GM12872 (cell line): ENCODE results near the gene TSTD1.
A peak's percentile ranks its signal among the peaks of the same experiment; 100 is the strongest.

Experiments used
- TF ChIP-seq, protein P1 (sequence below): IDR thresholded peaks from 3 replicates; pipeline ENCODE4 v1.5.1; 2011; ENCODE audit warnings: low read depth, mild to moderate bottlenecking, low read length, moderate library complexity; ENCODE audit not compliant: insufficient read depth

Gene TSTD1

DNA sequence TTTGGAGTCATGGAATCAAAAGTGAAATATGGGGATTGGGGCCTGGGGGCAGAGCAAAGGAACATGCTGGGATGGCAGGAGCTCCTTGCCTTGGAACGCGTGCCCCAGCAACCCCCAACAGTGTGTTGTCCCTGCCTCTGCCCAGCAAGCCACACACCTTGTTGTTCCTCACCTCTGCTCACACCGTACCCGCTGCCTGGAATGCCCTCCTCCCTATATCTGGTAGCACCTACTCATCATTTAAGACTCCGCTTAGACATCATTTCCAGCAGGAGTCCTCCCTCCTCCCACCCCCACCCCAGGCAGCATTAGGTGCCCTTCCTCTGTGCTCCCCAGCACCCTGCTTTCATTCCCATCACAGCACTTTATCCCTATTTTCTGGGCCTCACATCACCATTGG is 42.8 kb upstream of the TSTD1 start:
- TF ChIP-seq, protein P1, sequence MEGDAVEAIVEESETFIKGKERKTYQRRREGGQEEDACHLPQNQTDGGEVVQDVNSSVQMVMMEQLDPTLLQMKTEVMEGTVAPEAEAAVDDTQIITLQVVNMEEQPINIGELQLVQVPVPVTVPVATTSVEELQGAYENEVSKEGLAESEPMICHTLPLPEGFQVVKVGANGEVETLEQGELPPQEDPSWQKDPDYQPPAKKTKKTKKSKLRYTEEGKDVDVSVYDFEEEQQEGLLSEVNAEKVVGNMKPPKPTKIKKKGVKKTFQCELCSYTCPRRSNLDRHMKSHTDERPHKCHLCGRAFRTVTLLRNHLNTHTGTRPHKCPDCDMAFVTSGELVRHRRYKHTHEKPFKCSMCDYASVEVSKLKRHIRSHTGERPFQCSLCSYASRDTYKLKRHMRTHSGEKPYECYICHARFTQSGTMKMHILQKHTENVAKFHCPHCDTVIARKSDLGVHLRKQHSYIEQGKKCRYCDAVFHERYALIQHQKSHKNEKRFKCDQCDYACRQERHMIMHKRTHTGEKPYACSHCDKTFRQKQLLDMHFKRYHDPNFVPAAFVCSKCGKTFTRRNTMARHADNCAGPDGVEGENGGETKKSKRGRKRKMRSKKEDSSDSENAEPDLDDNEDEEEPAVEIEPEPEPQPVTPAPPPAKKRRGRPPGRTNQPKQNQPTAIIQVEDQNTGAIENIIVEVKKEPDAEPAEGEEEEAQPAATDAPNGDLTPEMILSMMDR, result no peak

DNA sequence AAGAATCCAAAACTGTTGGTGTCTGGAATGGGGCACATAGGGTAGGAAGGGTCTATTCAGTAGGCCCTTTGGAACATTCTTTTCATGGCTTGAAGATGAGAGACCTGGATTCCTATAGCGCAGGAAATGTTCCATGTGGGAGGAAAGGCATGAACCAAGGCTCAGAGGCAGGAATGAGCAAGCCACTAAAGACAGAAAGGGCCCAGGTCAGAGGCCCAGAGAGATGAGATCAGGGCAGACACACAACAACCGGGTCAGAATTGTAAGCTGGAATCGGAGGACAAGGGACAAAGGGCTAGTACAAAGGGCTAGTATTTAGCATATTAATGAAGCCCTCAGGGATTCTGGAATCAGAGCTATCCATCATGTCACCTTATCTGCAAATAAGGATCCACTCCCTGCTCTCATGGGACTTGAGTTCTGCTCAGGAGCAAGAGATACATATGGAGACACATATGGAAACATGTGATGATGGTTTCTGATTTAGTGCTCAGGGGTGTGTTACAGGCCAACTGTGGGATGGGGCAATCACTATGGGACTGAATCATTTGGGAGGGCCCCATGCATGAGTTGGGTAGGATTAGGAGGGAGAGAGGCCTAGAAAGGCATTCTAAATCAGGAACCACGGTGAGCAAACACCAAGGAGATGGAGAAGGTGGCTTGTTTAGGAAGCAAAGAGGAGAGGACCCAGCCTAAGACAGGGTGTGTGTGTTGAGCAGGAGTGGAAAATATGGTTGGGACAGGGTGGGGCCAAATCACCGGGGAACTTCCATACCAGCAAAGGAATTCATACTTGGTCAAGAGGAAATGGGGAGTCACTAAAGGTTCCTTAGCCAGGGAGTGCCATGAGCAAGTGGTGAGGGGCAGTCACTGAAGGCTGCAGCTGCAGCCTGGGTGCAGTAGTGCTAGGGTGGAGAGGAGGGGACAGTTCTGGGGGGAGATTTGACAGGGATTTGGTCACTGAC is 42.0 kb upstream of the TSTD1 start:
- TF ChIP-seq, protein P1, result no peak

DNA sequence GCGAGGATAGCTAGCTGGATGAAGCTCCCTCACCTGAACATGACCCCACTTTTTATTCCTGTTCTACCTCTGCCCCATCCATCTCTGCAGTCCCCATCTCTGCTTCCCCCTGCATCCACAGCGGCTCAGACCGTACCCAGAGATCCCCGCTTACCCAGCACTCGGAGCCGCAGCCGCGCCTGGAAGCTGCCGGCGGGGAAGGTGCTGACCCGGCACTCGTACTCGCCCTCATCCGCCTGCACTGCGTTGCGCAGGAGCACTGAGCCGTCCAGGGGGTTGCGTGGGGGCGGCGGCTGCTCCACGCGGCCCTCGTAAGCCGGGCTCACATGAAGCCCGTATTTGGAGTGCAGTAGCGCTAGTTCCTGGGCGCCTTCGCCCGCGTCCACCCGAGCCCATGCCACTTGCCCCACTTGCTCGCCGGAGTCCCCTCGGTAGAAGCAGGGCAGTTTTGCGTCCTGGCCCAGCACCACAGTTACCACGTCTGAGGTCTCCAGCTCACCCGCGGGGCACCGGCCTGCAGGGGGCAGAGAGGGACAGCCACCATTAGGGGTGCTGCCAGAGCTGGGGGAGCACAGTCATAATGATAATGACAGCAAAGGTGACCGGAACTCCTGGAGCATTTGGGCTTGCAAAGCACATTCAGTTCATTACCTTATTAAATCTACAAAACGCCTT is 40.8 kb upstream of the TSTD1 start:
- TF ChIP-seq, protein P1, result 0 out of 3 replicates have a peak, but pooled peaks have one; percentile 11

DNA sequence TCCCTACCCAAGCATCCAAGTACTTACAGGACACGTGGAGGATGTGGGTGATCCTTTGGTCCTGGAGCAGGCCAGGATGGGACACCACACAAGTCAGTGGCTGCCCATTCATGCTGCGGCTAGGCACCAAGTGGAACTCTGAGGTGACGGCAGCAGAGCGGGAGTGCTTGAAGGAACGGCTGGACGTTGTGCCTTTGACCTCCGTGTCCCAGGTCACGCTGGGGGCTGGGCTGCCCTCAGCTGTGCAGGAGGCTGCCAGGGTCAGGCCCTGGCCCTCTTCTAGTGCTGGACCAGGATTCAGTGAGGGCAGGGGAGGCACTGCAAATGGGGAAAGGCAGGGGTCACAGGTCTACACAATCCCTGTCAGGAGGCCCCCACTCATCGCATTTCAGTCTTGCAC is 38.7 kb upstream of the TSTD1 start:
- TF ChIP-seq, protein P1, result no peak

DNA sequence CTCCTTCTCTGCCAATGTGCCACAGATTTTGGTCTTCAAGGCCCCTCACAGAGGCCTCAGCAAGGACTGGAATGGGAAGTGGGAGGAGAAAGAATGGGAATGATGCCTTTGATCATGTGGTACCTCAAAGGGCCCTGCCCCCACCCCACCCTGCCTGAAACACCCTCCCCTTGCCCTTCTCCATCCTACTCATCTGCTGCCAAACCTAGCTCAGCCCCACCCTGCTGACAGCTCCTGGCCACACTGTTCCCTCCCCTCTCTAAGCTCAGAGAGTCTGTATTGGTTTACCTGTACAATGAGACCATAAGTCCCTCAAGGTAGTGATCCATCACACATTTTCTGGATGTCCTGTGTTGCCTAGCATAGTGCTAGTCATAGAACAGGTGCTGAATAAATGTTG is 37.6 kb upstream of the TSTD1 start:
- TF ChIP-seq, protein P1, result no peak

DNA sequence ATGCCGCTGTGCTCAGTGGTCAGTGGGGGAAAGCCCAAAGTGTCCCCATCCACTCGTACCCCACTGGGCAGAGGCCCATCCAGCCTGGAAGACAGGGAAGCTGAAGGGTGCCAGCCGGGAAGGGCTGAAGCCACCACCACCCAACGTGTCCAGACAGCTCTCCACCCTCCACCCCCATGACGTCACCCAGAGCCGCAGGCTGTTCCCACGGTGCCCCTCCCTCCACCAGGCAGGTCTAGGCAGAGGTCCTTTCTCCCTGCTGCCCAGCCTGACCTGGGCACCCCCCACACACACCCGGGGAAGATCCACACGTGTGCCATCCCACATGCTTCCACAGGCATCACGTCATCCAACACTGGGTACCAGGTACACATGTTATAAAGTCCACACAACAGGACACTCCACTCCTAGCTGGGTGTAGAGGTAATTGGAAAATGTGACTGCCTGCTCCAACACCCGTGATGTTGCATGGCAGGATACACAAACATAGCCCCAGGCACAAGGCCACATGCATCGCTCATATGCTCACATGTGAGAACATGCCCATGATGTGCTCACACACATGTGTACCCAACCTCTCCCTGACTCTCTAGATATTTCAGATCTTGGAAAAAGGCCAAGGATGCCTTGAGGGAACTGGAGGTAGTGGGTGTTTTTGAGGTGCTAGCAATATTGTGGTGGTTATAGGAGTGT is 36.1 kb upstream of the TSTD1 start:
- TF ChIP-seq, protein P1, result no peak

DNA sequence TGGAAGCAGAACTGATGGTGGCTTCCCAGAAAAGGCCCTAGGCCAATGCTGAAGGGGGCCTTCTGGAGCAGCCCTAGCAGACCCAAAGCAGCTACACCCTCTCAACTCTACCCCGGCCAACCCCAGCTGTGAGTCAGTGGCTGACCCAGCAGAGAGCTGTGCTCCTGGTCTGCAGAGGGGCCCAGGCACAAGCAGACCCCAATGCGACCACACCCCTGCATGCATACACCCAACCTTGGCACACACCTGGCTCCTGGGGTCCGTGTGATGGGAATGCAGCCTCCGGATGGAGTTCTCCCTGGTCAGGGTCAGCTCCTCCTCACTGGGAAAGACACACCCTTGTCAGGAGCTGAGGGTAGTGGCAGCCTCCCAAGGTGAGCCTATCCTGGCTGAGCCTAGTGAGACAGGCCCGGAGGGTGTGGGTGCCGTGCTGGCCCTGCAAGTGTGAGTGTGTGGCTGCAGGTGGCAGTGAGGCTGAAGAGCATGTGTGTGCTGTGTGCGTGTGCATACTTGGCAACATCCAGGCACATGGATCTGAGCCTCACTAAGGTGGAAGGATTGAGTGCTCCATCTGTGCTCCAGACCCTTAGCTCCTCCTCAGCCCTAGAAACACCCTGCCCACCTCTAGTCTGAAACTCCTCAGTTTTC is 34.8 kb upstream of the TSTD1 start:
- TF ChIP-seq, protein P1, result no peak
